Measurements from ENCODE around the gene TNF. TPM values are rescaled to one million over a fixed set of nuclear protein-coding genes. Genes with fewer than 3 reads are reported as not detected.

The TNF gene
- total and polyA plus RNA-seq, 2 of the 13 experiments (the other 11 are each of a cell fraction or from before 2014, with no cell fraction given) = not detected

DNA sequence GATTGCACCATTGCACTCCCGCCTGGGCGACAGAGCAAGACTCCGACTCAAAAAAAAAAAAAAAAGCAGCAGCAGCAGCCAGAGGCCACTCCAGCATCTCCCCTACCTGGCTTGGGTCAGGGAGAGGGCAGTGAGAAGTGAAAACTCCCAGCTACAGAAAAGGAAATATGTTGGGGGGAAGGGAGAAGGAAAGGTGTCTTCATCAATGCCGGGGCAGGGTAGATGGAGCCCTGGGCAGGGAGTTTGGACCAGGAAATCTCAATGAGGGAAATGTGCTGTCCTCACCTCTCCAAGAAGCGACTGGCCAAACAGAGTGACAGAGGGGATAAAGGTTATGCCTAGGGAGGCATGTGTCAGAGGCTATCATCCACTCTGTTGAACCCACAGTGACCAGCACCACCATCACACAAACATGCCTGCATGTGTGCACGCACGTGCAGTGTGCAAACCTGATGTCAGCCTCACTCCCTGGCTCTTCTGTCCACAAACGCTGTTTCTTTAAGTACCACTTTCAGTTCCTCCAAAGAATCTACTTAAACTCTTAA is 38.8 kb downstream of the TNF start (continued):
- TF ChIP-seq FLYWCH1 (CRISPR knock-in tag; IDR thresholded peaks at IDR 0.05) (no peak), ZNF296 (CRISPR knock-in tag; conservative IDR thresholded peaks at IDR 0.05) (no peak), IKZF1 (IDR thresholded peaks at IDR 0.05) (no peak), HOXA5 (CRISPR knock-in tag; IDR thresholded peaks at IDR 0.05) (no peak), CBX1 (IDR thresholded peaks at IDR 0.05; ENCODE audit: low read depth) (no peak), ZNF143 (CRISPR knock-in tag; IDR thresholded peaks at IDR 0.05) (no peak), ZNF784 (CRISPR knock-in tag; IDR thresholded peaks at IDR 0.05; ENCODE audit: borderline replicate concordance) (0 out of 2 replicates have a peak, but pooled peaks have one; percentile 44), SP140L (CRISPR knock-in tag; IDR thresholded peaks at IDR 0.05; ENCODE audit: borderline replicate concordance) (no peak), ARID4A (CRISPR knock-in tag; IDR thresholded peaks at IDR 0.05; ENCODE audit: borderline replicate concordance) (no peak; the same call in 1 of the 2 replicates), CBX2 (IDR thresholded peaks at IDR 0.05; ENCODE audit: low read depth, low read length) (no peak), CBX2 (CRISPR knock-in tag; IDR thresholded peaks at IDR 0.05; ENCODE audit: low read depth) (no peak), HOMEZ (CRISPR knock-in tag; IDR thresholded peaks at IDR 0.05; ENCODE audit: low read depth) (peak; percentile 37; the same call in 1 of the 2 replicates), ZNF644 (CRISPR knock-in tag; IDR thresholded peaks at IDR 0.05; ENCODE audit: low read depth) (peak; percentile 62; the same call in 1 of the 2 replicates), ZNF75D (CRISPR knock-in tag; IDR thresholded peaks at IDR 0.05; ENCODE audit: borderline replicate concordance) (no peak), DRAP1 (CRISPR knock-in tag; IDR thresholded peaks at IDR 0.05) (no peak), DBP (CRISPR knock-in tag; IDR thresholded peaks at IDR 0.05; ENCODE audit: not compliant biosample characterization) (no peak), IKZF4 (CRISPR knock-in tag; IDR thresholded peaks at IDR 0.05; ENCODE audit: borderline replicate concordance, low read depth, not compliant biosample characterization) (peak; percentile 55), RFX3 (CRISPR knock-in tag; IDR thresholded peaks at IDR 0.05) (no peak), KDM2A (CRISPR knock-in tag; IDR thresholded peaks at IDR 0.05; ENCODE audit: borderline replicate concordance, low read depth) (no peak), ZNF737 (CRISPR knock-in tag; IDR thresholded peaks at IDR 0.05; ENCODE audit: borderline replicate concordance) (no peak), ZNF850 (CRISPR knock-in tag; conservative IDR thresholded peaks at IDR 0.05) (no peak), RAD21 (CRISPR knock-in tag; IDR thresholded peaks at IDR 0.05) (no peak)
- TF ChIP-seq, protein P1, sequence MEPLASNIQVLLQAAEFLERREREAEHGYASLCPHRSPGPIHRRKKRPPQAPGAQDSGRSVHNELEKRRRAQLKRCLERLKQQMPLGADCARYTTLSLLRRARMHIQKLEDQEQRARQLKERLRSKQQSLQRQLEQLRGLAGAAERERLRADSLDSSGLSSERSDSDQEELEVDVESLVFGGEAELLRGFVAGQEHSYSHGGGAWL (CRISPR knock-in tag; IDR thresholded peaks at IDR 0.05) = no peak
